ENCODE measurements around the gene OR5K1. TPM values are rescaled to one million over a fixed set of nuclear protein-coding genes. Genes with fewer than 3 reads are reported as not detected.

OR5K1 gene
- total RNA-seq, 1 experiment from 2014 or later: not detected

DNA sequence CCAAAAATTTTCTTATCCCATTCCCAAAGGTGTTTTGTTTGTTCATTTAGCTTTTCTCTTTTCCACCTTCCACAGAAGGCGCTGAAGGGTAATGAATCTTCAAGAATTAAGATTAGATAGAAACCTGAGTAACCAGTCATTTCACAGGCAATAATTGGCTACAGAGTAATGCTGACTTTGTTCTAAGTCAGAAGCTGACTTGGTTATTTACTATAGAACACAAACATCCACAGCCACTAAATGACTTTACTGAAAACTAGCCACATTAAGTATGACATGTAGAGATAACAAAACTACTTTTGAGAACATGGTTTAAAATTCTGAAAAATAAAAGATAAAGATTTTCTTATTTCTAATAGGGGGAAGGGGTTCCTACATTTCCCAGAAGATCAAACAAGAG lies 51.9 kb downstream of the OR5K1 start:
- DNase-seq (ENCODE audit: low read depth): no peak

DNA sequence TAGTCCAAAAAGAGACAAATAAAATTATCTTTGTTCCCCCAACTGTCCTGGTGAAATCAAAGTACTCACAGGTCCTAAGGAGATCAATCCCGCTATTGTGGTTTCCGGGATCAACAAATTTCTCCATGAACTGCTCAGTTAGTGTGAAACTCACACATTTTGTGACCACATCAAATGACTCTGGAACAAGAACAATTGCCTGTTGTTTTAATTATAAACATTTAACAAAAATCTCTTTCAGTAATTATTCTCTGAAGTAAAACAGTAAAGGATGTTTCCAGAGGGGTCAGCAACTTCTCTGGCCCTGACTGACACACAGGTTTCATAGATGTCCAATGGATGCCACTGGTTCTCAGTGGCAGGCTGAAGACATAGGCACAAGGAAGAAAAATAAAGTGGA lies 55.8 kb downstream of the OR5K1 start:
- DNase-seq (ENCODE audit: low read depth): no peak

DNA sequence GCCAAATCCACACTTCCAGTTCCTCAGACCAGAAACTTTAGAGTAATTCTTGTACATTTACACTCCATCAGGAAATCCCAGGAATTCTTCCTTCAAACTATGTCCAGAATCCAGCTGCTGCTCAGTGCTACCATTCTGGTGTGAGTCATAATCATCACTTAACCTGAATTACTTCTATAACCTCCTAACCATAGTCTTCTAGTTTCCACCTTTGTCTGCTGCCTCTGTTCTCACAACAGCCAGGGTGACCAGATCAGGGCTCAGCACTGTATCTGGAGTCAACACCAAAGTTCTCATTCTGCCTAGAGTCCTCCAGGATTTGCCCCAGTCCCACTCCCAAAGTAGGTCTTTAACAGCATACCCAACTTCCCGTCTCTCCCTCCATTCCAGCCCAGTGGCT lies 56.4 kb downstream of the OR5K1 start:
- no peak for DNase-seq (ENCODE audit: low read depth)

DNA sequence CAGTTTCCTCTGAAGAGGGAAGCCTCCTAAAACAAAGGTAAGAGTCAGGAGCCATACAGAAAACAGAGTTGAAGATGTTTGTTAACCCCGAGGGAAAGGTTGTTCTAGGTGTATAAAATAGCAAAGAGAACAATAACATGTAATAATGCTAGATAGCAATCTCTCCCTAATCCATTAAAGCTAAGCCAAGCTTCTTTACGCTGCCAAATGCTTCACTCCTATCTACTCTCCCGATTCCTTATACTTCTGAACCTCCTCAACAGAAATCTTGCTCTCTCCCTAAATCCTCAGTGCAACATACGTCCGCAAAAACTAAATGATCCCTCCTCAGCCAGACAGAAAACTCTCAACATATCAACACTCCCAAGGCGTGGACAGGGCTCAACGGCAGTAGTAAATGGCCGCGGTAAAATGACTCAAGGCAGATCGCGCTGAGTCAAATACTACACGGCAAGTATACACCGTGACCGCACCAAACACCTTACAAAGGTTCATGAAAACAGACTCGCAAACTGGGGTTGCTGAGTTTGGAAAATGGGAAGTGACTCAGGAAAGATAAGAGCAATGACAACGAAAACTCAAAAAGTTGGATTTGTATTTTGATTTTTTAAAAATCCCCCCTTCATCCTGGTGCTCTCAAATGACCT lies 59.0 kb downstream of the OR5K1 start:
- peak; percentile 84 for DNase-seq (ENCODE audit: low read depth)

Other genes with a start within 250 kb of the OR5K1 start
- not detected in 2 replicates for gene OR5H6, start 199.0 kb upstream of the OR5K1 start, total RNA-seq (2014; rRNA removed; shearing (Covaris generic))
- gene OR5H2, start 180.7 kb upstream of the OR5K1 start, total RNA-seq (2014; rRNA removed; shearing (Covaris generic)): not detected in 2 replicates
- not detected in 2 replicates for gene OR5K4, start 109.3 kb upstream of the OR5K1 start, total RNA-seq (2014; rRNA removed; shearing (Covaris generic))
- gene OR5K3, start 72.5 kb upstream of the OR5K1 start, total RNA-seq (2014; rRNA removed; shearing (Covaris generic)): not detected in 2 replicates
- gene OR5K2, start 34.5 kb downstream of the OR5K1 start, total RNA-seq (2014; rRNA removed; shearing (Covaris generic)): not detected in 2 replicates
- 258 and 296 TPM in 2 replicates for gene CLDND1, start 59.7 kb downstream of the OR5K1 start, total RNA-seq (2014; rRNA removed; shearing (Covaris generic))
- not detected in 2 replicates for gene GPR15, start 68.8 kb downstream of the OR5K1 start, total RNA-seq (2014; rRNA removed; shearing (Covaris generic))
- gene CPOX, start 130.4 kb downstream of the OR5K1 start, total RNA-seq (2014; rRNA removed; shearing (Covaris generic)): 53.9 and 58.9 TPM in 2 replicates

Measured in Daoy (cell line).